HepG2 (cell line): ENCODE data around the gene COPS6. TPM values are rescaled to one million over a fixed set of nuclear protein-coding genes. Genes with fewer than 3 reads are reported as not detected.

ENCODE experiments used
- ATAC-seq: fragments of 200-7000 bp; cut with Tn5 transposase; 3 replicates; pipeline ENCODE4 v1.9.1; 2020; ENCODE audit warnings: mild to moderate bottlenecking, moderate library complexity
- BruUV-seq: library from RNA; stranded (reverse); fragments of 400-500 nt; replicated peaks from 2 replicates; lab custom pipeline; 2021; lab: Mats Ljungman, UMichigan
- CTCF ChIA-PET: fragments of 300-600 bp; formaldehyde crosslinking; extraction: SDS; loops from one replicate; lab custom pipeline; 2021; ENCODE audit warnings: low total read pairs, inconsistent platforms, low intra/inter-chr PET ratio; lab: Yijun Ruan, JAX
- POLR2A ChIA-PET: fragments of 350-600 bp; sonication (Branson Sonifier 250); formaldehyde crosslinking; loops from one replicate; lab custom pipeline; 2020; ENCODE audit warnings: antibody characterized with exemption, inconsistent platforms; lab: Yijun Ruan, JAX
- DNase-seq: peaks from one replicate; pipeline ENCODE4 v3.0.0-alpha.2; 2015; ENCODE audit warnings: low spot score
- FAIRE-seq: peaks from 3 replicates; lab custom pipeline; 2011; peaks lifted over from hg19 to GRCh38; lab: Jason Lieb, UNC
- H2AFZ ChIP-seq: one replicate; pipeline ENCODE4 v1.6.1; 2011; ENCODE audit warnings: low read length, inconsistent platforms
- H3K27ac ChIP-seq: fragments of 300-600 bp; 3 replicates; pipeline ENCODE4 v1.8.0; 2011; ENCODE audit warnings: mixed run types, mild to moderate bottlenecking, mixed read lengths, low read length, inconsistent platforms; ENCODE audit not compliant: insufficient read depth; ENCODE audit errors: extremely low read length
- H3K27me3 ChIP-seq, 2 experiments: fragments of 200-600 bp in 1 of 2; 2 replicates in 1 of 2; 3 replicates in 1 of 2; pipeline versions ENCODE4 v1.6.0 to v1.8.0; 2011; ENCODE audit warnings: low read length in 2 of 2, mild to moderate bottlenecking in 2 of 2, moderate library complexity in 2 of 2, inconsistent platforms in 1 of 2; ENCODE audit not compliant: insufficient read depth in 2 of 2, control insufficient read depth in 1 of 2
- H3K36me3 ChIP-seq, 2 experiments: fragments of 200-600 bp in 1 of 2; replicated peaks in 1 of 2; 2 replicates in 1 of 2; 3 replicates in 1 of 2; pipeline versions ENCODE4 v1.5.1 to v1.8.0; 2011; ENCODE audit warnings: low read length in 2 of 2, inconsistent platforms in 1 of 2; ENCODE audit not compliant: insufficient read depth in 2 of 2, control insufficient read depth in 1 of 2
- H3K4me1 ChIP-seq: 2 replicates; pipeline ENCODE4 v1.5.1; 2012; ENCODE audit warnings: low read length, inconsistent platforms; ENCODE audit not compliant: insufficient read depth
- H3K4me2 ChIP-seq: 2 replicates; pipeline ENCODE4 v1.6.0; 2011; ENCODE audit warnings: low read depth, low read length, inconsistent platforms
- H3K4me3 ChIP-seq, 3 experiments: fragments of 200-600 bp in 1 of 3; sonication (generic), shearing (Covaris generic) in 1 of 3; replicated peaks in 1 of 3; 2 replicates each; pipeline ENCODE4 v1.5.1; 2011 to 2016; ENCODE audit warnings: low read length in 3 of 3, inconsistent platforms in 2 of 3, low read depth in 2 of 3, mild to moderate bottlenecking in 2 of 3, control low read depth in 1 of 3, mixed read lengths in 1 of 3; ENCODE audit not compliant: insufficient read depth in 1 of 3
- H3K79me2 ChIP-seq: one replicate; pipeline ENCODE4 v1.6.1; 2011; ENCODE audit warnings: low read length, inconsistent platforms; ENCODE audit not compliant: insufficient read depth
- H3K9ac ChIP-seq: 2 replicates; pipeline ENCODE4 v1.6.0; 2011; ENCODE audit warnings: mild to moderate bottlenecking, low read depth, low read length, inconsistent platforms; ENCODE audit not compliant: insufficient read depth
- H3K9me3 ChIP-seq: 2 replicates; pipeline ENCODE4 v1.5.1; 2012; ENCODE audit warnings: mild to moderate bottlenecking, low read length
- H4K20me1 ChIP-seq: 2 replicates; pipeline ENCODE4 v1.6.0; 2011; ENCODE audit warnings: inconsistent platforms, mild to moderate bottlenecking, low read length, moderate library complexity; ENCODE audit not compliant: insufficient read depth
- FOXP1 ChIP-seq, 2 experiments: fragments of 450-650 bp in 1 of 2; IDR thresholded peaks; 2 replicates each; pipeline ENCODE4 v1.6.1; 2017 to 2018; ENCODE audit warnings: antibody characterized with exemption in 1 of 2
- MIXL1 ChIP-seq: IDR thresholded peaks from 2 replicates; pipeline ENCODE4 v1.6.1; 2016
- NR2F1 ChIP-seq, 2 experiments: fragments of 450-650 bp in 1 of 2; formaldehyde crosslinking in 1 of 2; IDR thresholded peaks; 2 replicates each; pipeline versions ENCODE4 v1.5.0 to v1.6.1; 2016 to 2020; ENCODE audit warnings: mild to moderate bottlenecking in 1 of 2, missing compliant biosample characterization in 1 of 2, missing genetic modification reagents in 1 of 2, moderate library complexity in 1 of 2
- TEAD2 ChIP-seq: sonication (generic); formaldehyde crosslinking; IDR thresholded peaks from 2 replicates; pipeline ENCODE4 v1.9.0; 2021; ENCODE audit warnings: missing genetic modification reagents
- ZBTB7B ChIP-seq: sonication (generic); formaldehyde crosslinking; IDR thresholded peaks from 2 replicates; pipeline ENCODE4 v1.4.0; 2020; ENCODE audit warnings: missing genetic modification reagents
- ZNF17 ChIP-seq: sonication (generic); formaldehyde crosslinking; IDR thresholded peaks from 2 replicates; pipeline ENCODE4 v1.5.0; 2020; ENCODE audit warnings: mild to moderate bottlenecking, missing genetic modification reagents
- ZNF543 ChIP-seq: sonication (generic); formaldehyde crosslinking; IDR thresholded peaks from 2 replicates; pipeline ENCODE4 v1.4.0; 2020; ENCODE audit warnings: mild to moderate bottlenecking, missing genetic modification reagents
- WGBS: methylation state at CpG from one replicate; pipeline ENCODE4 v1.1.6; 2017; ENCODE audit warnings: low lambda C conversion rate; 5-methylcytosine and 5-hydroxymethylcytosine counted together
- in situ Hi-C: cut with HindIII; loops from 2 replicates; pipeline ENCODE4 v1.10.0; 2017; ENCODE audit warnings: low pct_unique_long_range_greater_than_20kb; ENCODE audit not compliant: extremely low pct_ligation_motif_present
- intact Hi-C: fragments of 100-400 bp; cut with micrococcal nuclease; formaldehyde crosslinking; loops from one replicate; pipeline ENCODE4 v1.10.0; 2022; ENCODE audit not compliant: unreplicated experiment
- polyA plus RNA-seq, 8 experiments: library from polyadenylated mRNA; depleted of rRNA in 3 of 8; stranded (reverse) in 7 of 8; unstranded in 1 of 8; fragments of >200 nt; fragmentation: Illumina TruSeq in 4 of 8; extraction: Trizol in 4 of 8; gene quantifications; 2 replicates each; pipeline versions ENCODE4 v1.2.1 to v1.2.3, GENCODE V29; 2011 to 2016; ENCODE audit warnings: low read depth in 4 of 8, missing spikeins in 1 of 8, mixed read lengths in 1 of 8; ENCODE audit not compliant: insufficient read depth in 1 of 8
- total RNA-seq, 5 experiments: library from RNA; depleted of rRNA; stranded (reverse); fragments of >200 nt; fragmentation: Illumina TruSeq; extraction: Trizol; gene quantifications; 2 replicates each; pipeline ENCODE4 v1.2.3, GENCODE V29; 2016; ENCODE audit warnings: low read depth in 1 of 5
- TF ChIP-seq, protein P1 (sequence below), 2 experiments: fragments of 450-650 bp in 1 of 2; sonication (generic) in 1 of 2; formaldehyde crosslinking in 1 of 2; IDR thresholded peaks; 2 replicates each; pipeline versions ENCODE4 v1.6.1 to v1.8.0; 2016 to 2022; ENCODE audit warnings: antibody characterized with exemption in 1 of 2, mild to moderate bottlenecking in 1 of 2, missing genetic modification reagents in 1 of 2
- TF ChIP-seq, protein P2 (sequence below): IDR thresholded peaks from 2 replicates; pipeline ENCODE4 v1.6.1; 2016; ENCODE audit warnings: low read depth, borderline replicate concordance
- TF ChIP-seq, protein P3 (sequence below): sonication (generic); formaldehyde crosslinking; IDR thresholded peaks from 2 replicates; pipeline ENCODE4 v1.8.0; 2022; ENCODE audit warnings: mild to moderate bottlenecking, missing genetic modification reagents, borderline replicate concordance

Gene COPS6
- total and polyA plus RNA-seq, 2 of the 13 experiments (the other 11 are each of a cell fraction or from before 2014, with no cell fraction given): 33.4 to 117 TPM

DNA sequence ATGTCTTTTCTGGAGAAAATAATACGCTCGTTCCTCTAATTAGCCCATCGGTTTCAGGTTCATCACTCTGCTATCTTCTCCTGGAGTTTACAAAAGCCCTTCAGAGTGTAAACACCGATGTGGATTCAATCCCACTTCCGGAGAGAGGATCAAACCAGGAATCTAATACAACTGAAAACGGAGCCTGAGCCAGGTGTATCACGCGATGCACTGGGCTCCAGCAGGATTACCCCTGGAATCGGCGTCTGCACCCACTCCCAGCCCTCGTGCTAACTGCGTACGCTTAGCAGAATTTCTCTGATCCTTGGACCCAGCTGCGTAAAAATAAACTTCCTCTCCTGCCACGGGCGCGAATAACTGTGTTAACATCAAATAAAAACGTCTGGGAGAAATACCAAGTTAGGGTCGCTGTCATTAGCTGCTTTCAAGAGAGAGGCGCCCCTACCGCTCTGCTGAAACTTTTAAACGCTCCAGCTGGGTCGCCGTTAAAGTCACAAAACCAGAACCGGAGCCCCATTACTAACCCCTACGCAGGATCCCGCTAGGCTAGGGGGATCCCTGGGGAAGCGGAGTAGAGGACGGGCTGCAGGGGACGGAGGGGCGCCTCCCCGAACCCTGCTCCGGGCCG, 7.7 kb upstream of the COPS6 start (continued):
- TF ChIP-seq TEAD2 (CRISPR knock-in tag) (0 out of 2 replicates have a peak, but pooled peaks have one; percentile 33), MIXL1 (0 out of 2 replicates have a peak, but pooled peaks have one; percentile 19), ZNF17 (CRISPR knock-in tag) (peak; percentile 45; the same call in 1 of the 2 replicates), ZNF543 (CRISPR knock-in tag) (0 out of 2 replicates have a peak, but pooled peaks have one; percentile 82), NR2F1 (CRISPR knock-in tag; IDR thresholded peaks at IDR 0.05) (no peak), FOXP1 (IDR thresholded peaks at IDR 0.05) (no peak), FOXP1 (CRISPR knock-in tag; IDR thresholded peaks at IDR 0.05) (peak; percentile 44; the same call in 1 of the 2 replicates)

DNA sequence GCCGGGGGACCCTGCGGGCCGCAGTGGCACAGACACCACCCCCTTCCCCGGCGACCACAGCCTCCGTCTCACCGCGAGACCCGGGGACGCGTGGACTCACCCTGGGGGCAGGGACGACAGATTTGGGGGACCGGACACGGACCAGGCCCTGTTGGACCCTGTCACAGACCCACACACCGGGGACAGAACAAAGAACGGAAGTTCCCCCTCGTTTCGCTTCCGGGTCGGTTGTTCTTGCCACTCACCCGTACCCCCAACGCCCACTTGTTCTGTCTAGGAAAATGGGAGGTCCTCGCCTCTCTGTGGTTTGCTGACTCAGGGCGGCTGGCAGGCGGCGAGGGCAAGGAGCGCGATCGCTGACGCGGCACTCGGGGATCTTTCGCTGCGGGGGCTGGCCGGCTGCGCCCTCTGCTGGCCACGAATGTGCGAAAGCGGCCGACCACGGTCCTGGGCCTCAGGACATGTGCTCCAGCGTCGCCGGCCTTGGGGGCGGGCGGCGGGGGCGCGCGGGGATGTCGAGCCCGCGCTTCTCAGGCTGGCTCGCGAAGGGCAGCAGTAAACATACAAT, 7.2 kb upstream of the COPS6 start, which contains the start of gene ZNF3:
Gene ZNF3 (minus strand): TSS at position 189 of the 568 bp plus-strand sequence. CDS start 4,366 bp downstream, outside the sequence.
- CTCF ChIA-PET: no interaction called here
- TF ChIP-seq ZBTB7B (CRISPR knock-in tag): peak; percentile 96
- TF ChIP-seq, protein P1, sequence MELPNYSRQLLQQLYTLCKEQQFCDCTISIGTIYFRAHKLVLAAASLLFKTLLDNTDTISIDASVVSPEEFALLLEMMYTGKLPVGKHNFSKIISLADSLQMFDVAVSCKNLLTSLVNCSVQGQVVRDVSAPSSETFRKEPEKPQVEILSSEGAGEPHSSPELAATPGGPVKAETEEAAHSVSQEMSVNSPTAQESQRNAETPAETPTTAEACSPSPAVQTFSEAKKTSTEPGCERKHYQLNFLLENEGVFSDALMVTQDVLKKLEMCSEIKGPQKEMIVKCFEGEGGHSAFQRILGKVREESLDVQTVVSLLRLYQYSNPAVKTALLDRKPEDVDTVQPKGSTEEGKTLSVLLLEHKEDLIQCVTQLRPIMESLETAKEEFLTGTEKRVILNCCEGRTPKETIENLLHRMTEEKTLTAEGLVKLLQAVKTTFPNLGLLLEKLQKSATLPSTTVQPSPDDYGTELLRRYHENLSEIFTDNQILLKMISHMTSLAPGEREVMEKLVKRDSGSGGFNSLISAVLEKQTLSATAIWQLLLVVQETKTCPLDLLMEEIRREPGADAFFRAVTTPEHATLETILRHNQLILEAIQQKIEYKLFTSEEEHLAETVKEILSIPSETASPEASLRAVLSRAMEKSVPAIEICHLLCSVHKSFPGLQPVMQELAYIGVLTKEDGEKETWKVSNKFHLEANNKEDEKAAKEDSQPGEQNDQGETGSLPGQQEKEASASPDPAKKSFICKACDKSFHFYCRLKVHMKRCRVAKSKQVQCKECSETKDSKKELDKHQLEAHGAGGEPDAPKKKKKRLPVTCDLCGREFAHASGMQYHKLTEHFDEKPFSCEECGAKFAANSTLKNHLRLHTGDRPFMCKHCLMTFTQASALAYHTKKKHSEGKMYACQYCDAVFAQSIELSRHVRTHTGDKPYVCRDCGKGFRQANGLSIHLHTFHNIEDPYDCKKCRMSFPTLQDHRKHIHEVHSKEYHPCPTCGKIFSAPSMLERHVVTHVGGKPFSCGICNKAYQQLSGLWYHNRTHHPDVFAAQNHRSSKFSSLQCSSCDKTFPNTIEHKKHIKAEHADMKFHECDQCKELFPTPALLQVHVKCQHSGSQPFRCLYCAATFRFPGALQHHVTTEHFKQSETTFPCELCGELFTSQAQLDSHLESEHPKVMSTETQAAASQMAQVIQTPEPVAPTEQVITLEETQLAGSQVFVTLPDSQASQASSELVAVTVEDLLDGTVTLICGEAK (IDR thresholded peaks at IDR 0.05): peak; percentile 87
- TF ChIP-seq, protein P1 (CRISPR knock-in tag; IDR thresholded peaks at IDR 0.05): peak; percentile 81
- TF ChIP-seq, protein P2, sequence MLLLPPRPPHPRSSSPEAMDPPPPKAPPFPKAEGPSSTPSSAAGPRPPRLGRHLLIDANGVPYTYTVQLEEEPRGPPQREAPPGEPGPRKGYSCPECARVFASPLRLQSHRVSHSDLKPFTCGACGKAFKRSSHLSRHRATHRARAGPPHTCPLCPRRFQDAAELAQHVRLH (CRISPR knock-in tag): peak; percentile 91; the same call in 1 of the 2 replicates
- TF ChIP-seq, protein P3, sequence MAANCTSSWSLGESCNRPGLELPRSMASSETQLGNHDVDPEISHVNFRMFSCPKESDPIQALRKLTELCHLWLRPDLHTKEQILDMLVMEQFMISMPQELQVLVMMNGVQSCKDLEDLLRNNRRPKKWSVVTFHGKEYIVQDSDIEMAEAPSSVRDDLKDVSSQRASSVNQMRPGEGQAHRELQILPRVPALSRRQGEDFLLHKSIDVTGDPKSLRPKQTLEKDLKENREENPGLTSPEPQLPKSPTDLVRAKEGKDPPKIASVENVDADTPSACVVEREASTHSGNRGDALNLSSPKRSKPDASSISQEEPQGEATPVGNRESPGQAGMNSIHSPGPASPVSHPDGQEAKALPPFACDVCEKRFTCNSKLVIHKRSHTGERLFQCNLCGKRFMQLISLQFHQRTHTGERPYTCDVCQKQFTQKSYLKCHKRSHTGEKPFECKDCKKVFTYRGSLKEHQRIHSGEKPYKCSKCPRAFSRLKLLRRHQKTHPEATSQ: peak; percentile 67

More for the DNA sequence above, 7.2 kb upstream of the COPS6 start, which contains the start of gene ZNF3:
- Histone ChIP-seq H3K36me3 (peaks cover 5 to 11% of the 10 kb centered on the region in 2 experiments), H3K4me2 (peak within 1 kb of the TSS; percentile 97), H2AFZ (no peak within 1 kb of the TSS), H4K20me1 (peaks cover 31% of the 10 kb centered on the region), H3K27ac (peak within 1 kb of the TSS; percentile 96), H3K79me2 (peaks cover 47% of the 10 kb centered on the region), H3K4me3 (peak within 1 kb of the TSS; percentile 91 to 99 (median 92)), H3K4me1 (peaks cover 44% of the 10 kb centered on the region), H3K27me3 (no peaks in the 10 kb centered on the region; a peak in 1 of 5 replicates), H3K9me3 (no peaks in the 10 kb centered on the region), H3K9ac (peak within 1 kb of the TSS; percentile 99)
- FAIRE-seq: peak; percentile 99
- in situ Hi-C loops: no loop called here
- ATAC-seq: peak; percentile 85
- BruUV-seq: no TSS peak
- WGBS: 0% methylated on average over 13 of the region's 55 CpGs
- DNase-seq: peak; percentile 98
- POLR2A ChIA-PET: interaction anchor here (0.9 to 2.1 kb wide), 3 partner anchors 20 to 84 kb away, joined by 3 to 8 read pairs (median 7); partner anchors contain the start of genes AP4M1 and MCM7
- intact Hi-C loops: loop anchor here (5.0 kb wide), 1 partner anchor 46 kb away; the partner anchor contains the start of gene MBLAC1
